ENCODE data around the gene SALL4.
"Not testable (repeated sequence)": the region's sequence is repeated elsewhere in the genome, so short reads cannot be mapped to it uniquely, and the experiment has no call there.

SALL4 gene

GRCh38 chr20:51801122-51801822 is 1.0 kb downstream of the SALL4 start:
- no peak for DNase-seq

- no peak for DNase-seq
Observed at GRCh38 chr20:51800872-51801121, 1.5 kb downstream of the SALL4 start.

- DNase-seq = no peak
Observed at GRCh38 chr20:51800060-51800871, 2.1 kb downstream of the SALL4 start.

GRCh38 chr20:51799401-51799860 is 2.9 kb downstream of the SALL4 start:
- no peak for DNase-seq

GRCh38 chr20:51797357-51798025 is 4.8 kb downstream of the SALL4 start:
- no peak for DNase-seq

GRCh38 chr20:51796340-51796739 is 6.0 kb downstream of the SALL4 start:
- no peak for DNase-seq

- no peak for DNase-seq
Observed at GRCh38 chr20:51792960-51793359, 9.4 kb downstream of the SALL4 start.

GRCh38 chr20:51791626-51792025 is 10.7 kb downstream of the SALL4 start:
- DNase-seq = no peak

- no peak for DNase-seq
Observed at GRCh38 chr20:51790256-51790655, 12.1 kb downstream of the SALL4 start.

- no peak for DNase-seq
Observed at GRCh38 chr20:51789434-51789833, 12.9 kb downstream of the SALL4 start.

- DNase-seq = no peak
Observed at GRCh38 chr20:51788822-51789221, 13.5 kb downstream of the SALL4 start.

- no peak for DNase-seq
Observed at GRCh38 chr20:51784299-51784698, 18.0 kb downstream of the SALL4 start.

GRCh38 chr20:51778229-51778759 is 24.0 kb downstream of the SALL4 start:
- not testable (repeated sequence) for DNase-seq

GRCh38 chr20:51775241-51775640 is 27.1 kb downstream of the SALL4 start:
- no peak for DNase-seq

GRCh38 chr20:51772236-51772635 is 30.1 kb downstream of the SALL4 start:
- no peak for DNase-seq

GRCh38 chr20:51769976-51770615 is 32.2 kb downstream of the SALL4 start:
- no peak for DNase-seq

- DNase-seq = no peak
Observed at GRCh38 chr20:51768759-51769517, 33.4 kb downstream of the SALL4 start.

GRCh38 chr20:51767867-51768758 is 34.2 kb downstream of the SALL4 start, which contains the start of gene ATP9A:
TSS of gene ATP9A (minus strand) at chr20:51768390. CDS start at chr20:51768369, 21 bp downstream.
- DNase-seq = no peak

GRCh38 chr20:51766994-51767866 is 35.1 kb downstream of the SALL4 start:
- peak; percentile 57 for DNase-seq

GRCh38 chr20:51765381-51765780 is 36.9 kb downstream of the SALL4 start:
- DNase-seq = not testable (repeated sequence)

All from NCI-H1436 treated with DMSO at 0.1 percent for 48 hours (cell line).